PC-9 (cell line): ENCODE measurements around the gene GRAP.
"Not testable (repeated sequence)": the region's sequence is repeated elsewhere in the genome, so short reads cannot be mapped to it uniquely, and the experiment has no call there.

Source experiments
- EZH2 ChIP-seq: fragments of 200-600 bp; sonication (generic); IDR thresholded peaks from 2 replicates; pipeline ENCODE4 v1.8.0; 2017; ENCODE audit warnings: antibody characterized with exemption, low read depth
- TF ChIP-seq, protein P1 (sequence below): fragments of 200-600 bp; sonication (generic); conservative IDR thresholded peaks from 2 replicates; pipeline ENCODE4 v1.6.1; 2017; ENCODE audit warnings: mixed run types, antibody characterized with exemption, mild to moderate bottlenecking, moderate library complexity

DNA sequence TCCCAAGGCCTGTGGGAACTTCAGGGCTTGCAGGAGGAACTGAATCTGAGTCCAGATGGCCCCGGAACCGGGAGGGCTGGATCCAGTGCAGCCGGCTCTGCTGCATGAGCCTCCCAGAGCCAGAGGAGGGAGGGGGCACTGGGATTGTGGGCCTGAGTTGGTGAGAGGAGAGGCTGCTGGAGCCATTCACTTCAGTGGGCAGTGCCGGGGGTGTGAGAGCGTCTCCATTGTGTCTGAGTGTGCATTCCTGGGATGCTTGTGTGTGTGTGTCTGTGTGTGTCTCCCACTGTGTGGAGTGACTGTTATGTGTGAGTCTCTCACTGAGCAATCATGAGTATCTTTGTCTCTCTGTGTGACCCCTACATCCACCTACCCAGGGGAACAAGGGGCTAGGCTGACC is 17.0 kb downstream of the GRAP start:
- TF ChIP-seq, protein P1, sequence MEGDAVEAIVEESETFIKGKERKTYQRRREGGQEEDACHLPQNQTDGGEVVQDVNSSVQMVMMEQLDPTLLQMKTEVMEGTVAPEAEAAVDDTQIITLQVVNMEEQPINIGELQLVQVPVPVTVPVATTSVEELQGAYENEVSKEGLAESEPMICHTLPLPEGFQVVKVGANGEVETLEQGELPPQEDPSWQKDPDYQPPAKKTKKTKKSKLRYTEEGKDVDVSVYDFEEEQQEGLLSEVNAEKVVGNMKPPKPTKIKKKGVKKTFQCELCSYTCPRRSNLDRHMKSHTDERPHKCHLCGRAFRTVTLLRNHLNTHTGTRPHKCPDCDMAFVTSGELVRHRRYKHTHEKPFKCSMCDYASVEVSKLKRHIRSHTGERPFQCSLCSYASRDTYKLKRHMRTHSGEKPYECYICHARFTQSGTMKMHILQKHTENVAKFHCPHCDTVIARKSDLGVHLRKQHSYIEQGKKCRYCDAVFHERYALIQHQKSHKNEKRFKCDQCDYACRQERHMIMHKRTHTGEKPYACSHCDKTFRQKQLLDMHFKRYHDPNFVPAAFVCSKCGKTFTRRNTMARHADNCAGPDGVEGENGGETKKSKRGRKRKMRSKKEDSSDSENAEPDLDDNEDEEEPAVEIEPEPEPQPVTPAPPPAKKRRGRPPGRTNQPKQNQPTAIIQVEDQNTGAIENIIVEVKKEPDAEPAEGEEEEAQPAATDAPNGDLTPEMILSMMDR = not testable (repeated sequence)
- TF ChIP-seq EZH2 = not testable (repeated sequence)
